ENCODE data around the gene SCN3A. TPM values are rescaled to one million over a fixed set of nuclear protein-coding genes. Genes with fewer than 3 reads are reported as not detected.
A peak's percentile ranks its signal among the peaks of the same experiment; 100 is the strongest.

Gene SCN3A
- total RNA-seq, 2 donors from 2014 or later = 1.0 to 2.6 TPM

DNA sequence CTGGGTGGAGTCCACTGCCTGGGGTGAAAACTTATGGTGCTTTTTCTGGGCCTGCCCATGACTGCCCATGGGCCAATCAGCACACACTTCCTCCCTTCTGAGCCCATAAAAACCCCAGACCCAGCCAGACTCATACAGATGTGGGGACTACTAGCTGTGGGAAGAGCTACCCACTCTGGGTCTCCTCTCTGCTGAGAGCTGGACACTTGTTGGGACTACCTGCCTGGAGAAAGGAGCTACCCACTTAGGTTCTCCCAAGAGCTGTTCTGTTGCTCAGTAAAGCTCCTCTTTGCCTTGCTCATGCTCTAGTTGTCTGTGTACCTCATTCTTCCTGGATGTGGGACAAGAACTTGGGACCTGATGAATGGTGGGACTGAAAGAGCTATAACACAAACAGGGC lies 129.0 kb downstream of the SCN3A start:
- no peak for DNase-seq (ENCODE audit: low spot score)
- TF ChIP-seq, protein P1, sequence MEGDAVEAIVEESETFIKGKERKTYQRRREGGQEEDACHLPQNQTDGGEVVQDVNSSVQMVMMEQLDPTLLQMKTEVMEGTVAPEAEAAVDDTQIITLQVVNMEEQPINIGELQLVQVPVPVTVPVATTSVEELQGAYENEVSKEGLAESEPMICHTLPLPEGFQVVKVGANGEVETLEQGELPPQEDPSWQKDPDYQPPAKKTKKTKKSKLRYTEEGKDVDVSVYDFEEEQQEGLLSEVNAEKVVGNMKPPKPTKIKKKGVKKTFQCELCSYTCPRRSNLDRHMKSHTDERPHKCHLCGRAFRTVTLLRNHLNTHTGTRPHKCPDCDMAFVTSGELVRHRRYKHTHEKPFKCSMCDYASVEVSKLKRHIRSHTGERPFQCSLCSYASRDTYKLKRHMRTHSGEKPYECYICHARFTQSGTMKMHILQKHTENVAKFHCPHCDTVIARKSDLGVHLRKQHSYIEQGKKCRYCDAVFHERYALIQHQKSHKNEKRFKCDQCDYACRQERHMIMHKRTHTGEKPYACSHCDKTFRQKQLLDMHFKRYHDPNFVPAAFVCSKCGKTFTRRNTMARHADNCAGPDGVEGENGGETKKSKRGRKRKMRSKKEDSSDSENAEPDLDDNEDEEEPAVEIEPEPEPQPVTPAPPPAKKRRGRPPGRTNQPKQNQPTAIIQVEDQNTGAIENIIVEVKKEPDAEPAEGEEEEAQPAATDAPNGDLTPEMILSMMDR (IDR thresholded peaks at IDR 0.05) = no peak
- Histone ChIP-seq H3K9me3 (no peaks in the 10 kb centered on the region), H3K36me3 (no peaks in the 10 kb centered on the region), H3K27ac (no peak overlapping the region), H3K4me1 (no peaks in the 10 kb centered on the region), H3K27me3 (no peaks in the 10 kb centered on the region), H3K4me3 (no peak overlapping the region)

DNA sequence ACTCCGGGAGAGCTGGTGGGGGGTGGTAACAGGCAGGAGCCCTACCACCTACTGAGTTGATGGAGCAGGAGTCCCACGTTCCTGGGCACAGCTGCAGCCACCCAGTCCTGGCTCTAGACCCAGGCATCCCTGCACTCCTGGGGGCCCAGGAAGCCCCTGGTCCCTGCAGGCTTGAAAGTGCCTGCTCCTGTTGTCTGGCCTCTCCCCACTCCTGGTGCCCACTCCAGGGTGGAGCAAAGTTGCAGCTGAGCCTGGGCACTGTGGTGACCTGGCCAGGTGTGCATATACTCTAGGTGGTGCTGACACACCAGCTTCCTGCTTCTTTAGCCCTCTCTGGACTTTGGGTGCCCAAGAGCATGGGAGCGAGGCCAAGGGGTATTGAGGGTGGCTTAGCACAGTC lies 129.5 kb downstream of the SCN3A start:
- H3K4me1 ChIP-seq = no peaks in the 10 kb centered on the region
- TF ChIP-seq, protein P1 (IDR thresholded peaks at IDR 0.05) = no peak
- no peak for DNase-seq (ENCODE audit: low spot score)
- no peaks in the 10 kb centered on the region for H3K9me3 ChIP-seq
- H3K27me3 ChIP-seq = no peaks in the 10 kb centered on the region
- no peak overlapping the region for H3K27ac ChIP-seq
- no peak overlapping the region for H3K4me3 ChIP-seq
- H3K36me3 ChIP-seq = no peaks in the 10 kb centered on the region

DNA sequence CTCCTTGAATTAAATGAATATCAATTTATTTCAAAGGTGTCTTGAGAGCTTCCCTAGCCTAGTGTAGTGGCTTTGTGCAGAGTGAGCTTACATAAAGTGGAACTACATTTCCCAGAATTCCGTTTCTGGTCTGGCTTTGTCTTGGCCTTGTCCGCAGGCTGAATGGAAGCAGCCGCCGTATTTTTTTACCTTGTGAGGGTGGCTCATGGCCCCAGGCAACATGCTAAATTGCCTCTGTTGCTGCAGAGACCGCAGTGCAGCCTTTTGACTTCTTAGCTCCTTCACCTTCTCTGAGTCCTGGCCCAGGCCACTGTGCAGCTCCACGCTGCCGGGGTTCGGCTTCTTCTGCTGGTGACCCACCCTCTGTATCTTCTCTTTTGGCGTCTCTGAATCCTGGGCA lies 133.8 kb downstream of the SCN3A start:
- H3K36me3 ChIP-seq = no peaks in the 10 kb centered on the region
- TF ChIP-seq, protein P1 (IDR thresholded peaks at IDR 0.05) = no peak
- no peaks in the 10 kb centered on the region for H3K9me3 ChIP-seq
- no peaks in the 10 kb centered on the region for H3K27me3 ChIP-seq
- no peak for DNase-seq (ENCODE audit: low spot score)
- H3K4me3 ChIP-seq = no peak overlapping the region
- no peak overlapping the region for H3K27ac ChIP-seq
- H3K4me1 ChIP-seq = peaks cover 0 to 5% of the 10 kb centered on the region in 2 donors

DNA sequence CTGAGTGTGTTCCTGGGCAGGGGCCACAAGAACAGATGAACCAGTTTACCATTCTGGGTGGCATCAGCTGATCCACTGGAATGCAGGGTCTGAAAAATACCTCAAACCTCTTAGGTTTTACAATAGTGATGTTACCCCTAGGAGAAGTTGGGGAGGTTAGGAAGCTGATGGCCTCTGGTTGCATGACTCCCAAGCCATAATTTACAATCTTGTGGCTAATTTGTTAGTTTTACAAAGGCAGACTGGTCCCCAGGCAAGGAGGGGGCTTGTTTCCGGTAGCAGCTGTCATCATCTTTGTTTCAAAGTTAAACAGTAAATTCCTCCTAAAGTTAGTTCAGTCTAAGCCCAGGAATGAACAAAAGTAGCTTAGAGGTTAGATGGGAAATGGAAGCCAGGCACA lies 134.7 kb downstream of the SCN3A start:
- DNase-seq (ENCODE audit: low spot score) = no peak
- Histone ChIP-seq H3K27ac (no peak overlapping the region), H3K9me3 (no peaks in the 10 kb centered on the region), H3K4me1 (peaks cover 0 to 5% of the 10 kb centered on the region in 2 donors), H3K4me3 (no peak overlapping the region), H3K36me3 (no peaks in the 10 kb centered on the region), H3K27me3 (no peaks in the 10 kb centered on the region)
- TF ChIP-seq, protein P1 (IDR thresholded peaks at IDR 0.05) = no peak

DNA sequence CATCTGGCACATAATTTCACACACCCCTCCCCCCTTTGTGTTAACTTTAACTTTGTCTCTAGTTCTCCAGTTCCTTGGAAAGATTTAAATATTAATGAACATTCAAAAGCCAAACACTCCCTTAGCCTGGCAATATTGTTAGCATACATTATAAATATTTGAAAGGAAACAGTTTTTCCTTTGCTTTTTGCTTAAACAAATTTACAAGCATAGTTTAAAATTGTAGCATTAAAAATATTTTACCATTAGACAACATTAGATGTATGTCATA lies 135.4 kb downstream of the SCN3A start:
- peaks cover 0 to 5% of the 10 kb centered on the region in 2 donors for H3K4me1 ChIP-seq
- no peak for DNase-seq (ENCODE audit: low spot score)
- H3K36me3 ChIP-seq = no peaks in the 10 kb centered on the region
- H3K4me3 ChIP-seq = no peak overlapping the region
- no peaks in the 10 kb centered on the region for H3K27me3 ChIP-seq
- H3K9me3 ChIP-seq = no peaks in the 10 kb centered on the region
- TF ChIP-seq, protein P1 (IDR thresholded peaks at IDR 0.05) = no peak
- H3K27ac ChIP-seq = no peak overlapping the region

DNA sequence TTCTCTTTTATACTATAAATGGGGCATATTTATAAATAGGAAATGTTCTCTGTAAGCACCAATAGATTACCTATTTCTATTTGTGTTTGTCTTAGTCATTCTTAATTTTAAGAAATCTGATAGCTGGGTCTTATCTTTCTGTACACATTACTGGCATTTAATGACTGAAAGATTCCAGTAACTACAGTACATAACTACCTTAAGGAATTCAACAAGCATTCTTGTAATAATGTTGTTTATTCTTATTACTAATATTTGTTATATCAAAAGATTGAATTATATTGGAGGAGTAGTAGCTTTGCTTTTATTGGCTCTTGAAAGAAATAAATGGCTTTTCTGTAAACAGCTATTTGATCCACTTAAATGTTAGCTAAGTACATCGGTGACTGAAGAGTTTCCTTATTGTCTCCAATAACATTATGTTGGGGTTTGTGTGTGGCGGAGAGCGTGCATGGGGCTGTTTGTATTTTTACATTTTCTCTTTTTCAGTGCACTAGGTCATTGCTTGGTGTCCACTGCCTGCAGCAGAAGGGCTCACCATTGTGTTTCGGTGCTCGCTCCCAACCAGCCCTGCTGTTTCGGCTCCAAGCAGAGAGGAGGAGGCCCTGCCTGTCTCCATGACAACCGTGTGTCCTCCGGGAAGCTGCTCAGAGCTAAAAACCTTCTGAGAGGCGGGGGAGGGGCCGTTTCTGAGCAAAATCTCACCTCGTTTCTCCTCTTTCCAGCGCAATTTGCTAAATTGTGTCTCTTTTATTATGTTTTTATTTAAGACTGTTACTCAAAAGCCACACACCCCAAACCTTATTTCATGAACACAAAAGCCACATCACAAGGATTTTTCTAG lies 136.0 kb downstream of the SCN3A start:
- H3K36me3 ChIP-seq = no peaks in the 10 kb centered on the region
- peak overlapping the region in 1 of 2 donors; percentile 21 for H3K4me3 ChIP-seq
- H3K4me1 ChIP-seq = peaks cover 0 to 5% of the 10 kb centered on the region in 2 donors
- H3K27me3 ChIP-seq = no peaks in the 10 kb centered on the region
- no peaks in the 10 kb centered on the region for H3K9me3 ChIP-seq
- H3K27ac ChIP-seq = no peak overlapping the region
- TF ChIP-seq, protein P1 (IDR thresholded peaks at IDR 0.05) = no peak
- DNase-seq (ENCODE audit: low spot score) = no peak

All from right atrium auricular region (tissue), 2 donors.